HepG2 (cell line): Measurements from ENCODE around the gene EMC10. TPM values are rescaled to one million over a fixed set of nuclear protein-coding genes. Genes with fewer than 3 reads are reported as not detected.

ENCODE experiments used
- ATM ChIP-seq: fragments of 450-650 bp; IDR thresholded peaks from 2 replicates; pipeline ENCODE4 v1.7.1; 2017; ENCODE audit warnings: mild to moderate bottlenecking, borderline replicate concordance
- GATA4 ChIP-seq: sonication (generic); IDR thresholded peaks from 2 replicates; pipeline ENCODE4 v1.6.1; 2016; ENCODE audit warnings: antibody characterized with exemption, low read depth, borderline replicate concordance
- LCORL ChIP-seq, 2 experiments: fragments of 450-650 bp in 1 of 2; sonication (generic) in 1 of 2; formaldehyde crosslinking in 1 of 2; IDR thresholded peaks; 2 replicates each; pipeline versions ENCODE4 v1.5.0 to v1.6.1; 2017 to 2020; ENCODE audit warnings: antibody characterized with exemption in 1 of 2, missing genetic modification reagents in 1 of 2
- MAFG ChIP-seq: sonication (generic); formaldehyde crosslinking; IDR thresholded peaks from 2 replicates; pipeline ENCODE4 v1.5.1; 2020; ENCODE audit warnings: mild to moderate bottlenecking, missing genetic modification reagents
- NCOA2 ChIP-seq: sonication (generic); formaldehyde crosslinking; IDR thresholded peaks from 2 replicates; pipeline ENCODE4 v1.8.0; 2022; ENCODE audit warnings: inconsistent platforms
- NFKB2 ChIP-seq: sonication (generic); formaldehyde crosslinking; IDR thresholded peaks from 2 replicates; pipeline ENCODE4 v1.4.0; 2020; ENCODE audit warnings: missing genetic modification reagents, borderline replicate concordance
- RFX1 ChIP-seq: fragments of 450-650 bp; IDR thresholded peaks from 2 replicates; pipeline ENCODE4 v1.6.1; 2017
- ZNF451 ChIP-seq: sonication (generic); formaldehyde crosslinking; IDR thresholded peaks from 2 replicates; pipeline ENCODE4 v1.5.0; 2020; ENCODE audit warnings: mild to moderate bottlenecking, missing genetic modification reagents
- ZNF772 ChIP-seq: sonication (generic); formaldehyde crosslinking; IDR thresholded peaks from 2 replicates; pipeline ENCODE4 v1.5.0; 2020; ENCODE audit warnings: mild to moderate bottlenecking, missing genetic modification reagents
- polyA plus RNA-seq, 8 experiments: library from polyadenylated mRNA; depleted of rRNA in 3 of 8; stranded (reverse) in 7 of 8; unstranded in 1 of 8; fragments of >200 nt; fragmentation: Illumina TruSeq in 4 of 8; extraction: Trizol in 4 of 8; gene quantifications; 2 replicates each; pipeline versions ENCODE4 v1.2.1 to v1.2.3, GENCODE V29; 2011 to 2016; ENCODE audit warnings: low read depth in 4 of 8, missing spikeins in 1 of 8, mixed read lengths in 1 of 8; ENCODE audit not compliant: insufficient read depth in 1 of 8
- total RNA-seq, 5 experiments: library from RNA; depleted of rRNA; stranded (reverse); fragments of >200 nt; fragmentation: Illumina TruSeq; extraction: Trizol; gene quantifications; 2 replicates each; pipeline ENCODE4 v1.2.3, GENCODE V29; 2016; ENCODE audit warnings: low read depth in 1 of 5
- TF ChIP-seq, protein P1 (sequence below): sonication (generic); formaldehyde crosslinking; IDR thresholded peaks from 2 replicates; pipeline ENCODE4 v1.4.0; 2020; ENCODE audit warnings: mild to moderate bottlenecking, missing genetic modification reagents
- TF ChIP-seq, protein P2 (sequence below), 2 experiments: sonication (generic) in 1 of 2; formaldehyde crosslinking in 1 of 2; IDR thresholded peaks; 2 replicates each; pipeline versions ENCODE4 v1.6.1 to v1.9.0; 2014 to 2022; ENCODE audit warnings: antibody characterized with exemption in 1 of 2, borderline replicate concordance in 1 of 2, inconsistent platforms in 1 of 2, low read depth in 1 of 2, missing genetic modification reagents in 1 of 2
- TF ChIP-seq, protein P3 (sequence below): sonication (generic); formaldehyde crosslinking; IDR thresholded peaks from 2 replicates; pipeline ENCODE4 v1.5.1; 2020; ENCODE audit warnings: mild to moderate bottlenecking, missing genetic modification reagents, moderate library complexity
- TF ChIP-seq, protein P4 (sequence below): sonication (generic); formaldehyde crosslinking; IDR thresholded peaks from 2 replicates; pipeline ENCODE4 v1.5.0; 2020; ENCODE audit warnings: missing genetic modification reagents, mild to moderate bottlenecking, borderline replicate concordance
- TF ChIP-seq, protein P5 (sequence below), 2 experiments: IDR thresholded peaks; 2 replicates each; pipeline ENCODE4 v1.6.1; 2011 to 2012; ENCODE audit warnings: low read length in 2 of 2, borderline replicate concordance in 1 of 2, low read depth in 1 of 2, mild to moderate bottlenecking in 1 of 2, moderate library complexity in 1 of 2

EMC10 gene
- total and polyA plus RNA-seq, 2 of the 13 experiments (the other 11 are each of a cell fraction or from before 2014, with no cell fraction given): not detected

DNA sequence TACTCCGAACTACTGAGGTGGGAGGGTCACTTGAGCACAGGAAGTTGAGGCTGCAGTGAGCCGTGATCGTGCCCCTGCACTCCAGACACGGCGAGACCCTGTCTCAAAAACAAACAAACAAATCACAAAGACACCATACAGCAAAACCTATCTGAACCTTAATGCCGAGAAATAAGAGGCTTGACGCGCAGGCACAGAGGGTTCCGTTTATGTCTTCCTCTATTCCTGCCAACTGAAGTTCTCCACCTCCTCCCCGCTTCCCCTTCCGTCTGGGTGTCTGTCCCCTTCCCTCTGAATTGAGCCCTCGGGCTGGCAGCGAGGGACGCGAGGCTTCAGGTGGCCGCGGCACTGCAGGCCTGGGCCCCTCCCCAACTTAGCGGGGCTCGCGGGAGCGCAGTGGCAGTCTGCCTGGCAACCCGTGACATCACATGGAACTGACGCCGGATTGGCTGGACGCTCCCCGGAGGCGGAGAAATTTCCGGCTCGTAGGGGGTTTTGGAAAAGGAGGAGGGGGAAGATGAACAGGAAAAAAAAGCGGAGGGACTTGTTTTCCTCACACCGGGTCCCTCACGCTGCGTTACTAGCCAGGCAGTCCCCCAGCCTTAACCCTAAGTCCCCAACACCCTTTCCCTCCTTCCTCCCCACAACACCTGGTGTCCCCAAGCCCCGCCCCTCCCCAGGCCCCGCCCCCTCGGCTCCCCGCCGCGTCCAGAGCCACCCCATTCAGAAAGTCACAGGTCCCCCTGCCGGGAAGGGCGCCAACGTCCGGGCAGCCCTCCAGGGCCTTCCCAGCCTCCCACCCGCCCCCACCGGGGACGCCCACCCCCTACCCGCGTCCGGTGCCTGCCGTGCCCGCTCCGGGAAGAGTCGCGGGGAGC lies 44.7 kb upstream of the EMC10 start (continued):
- TF ChIP-seq, protein P1, sequence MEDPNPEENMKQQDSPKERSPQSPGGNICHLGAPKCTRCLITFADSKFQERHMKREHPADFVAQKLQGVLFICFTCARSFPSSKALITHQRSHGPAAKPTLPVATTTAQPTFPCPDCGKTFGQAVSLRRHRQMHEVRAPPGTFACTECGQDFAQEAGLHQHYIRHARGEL (CRISPR knock-in tag): no peak
- TF ChIP-seq, protein P2, sequence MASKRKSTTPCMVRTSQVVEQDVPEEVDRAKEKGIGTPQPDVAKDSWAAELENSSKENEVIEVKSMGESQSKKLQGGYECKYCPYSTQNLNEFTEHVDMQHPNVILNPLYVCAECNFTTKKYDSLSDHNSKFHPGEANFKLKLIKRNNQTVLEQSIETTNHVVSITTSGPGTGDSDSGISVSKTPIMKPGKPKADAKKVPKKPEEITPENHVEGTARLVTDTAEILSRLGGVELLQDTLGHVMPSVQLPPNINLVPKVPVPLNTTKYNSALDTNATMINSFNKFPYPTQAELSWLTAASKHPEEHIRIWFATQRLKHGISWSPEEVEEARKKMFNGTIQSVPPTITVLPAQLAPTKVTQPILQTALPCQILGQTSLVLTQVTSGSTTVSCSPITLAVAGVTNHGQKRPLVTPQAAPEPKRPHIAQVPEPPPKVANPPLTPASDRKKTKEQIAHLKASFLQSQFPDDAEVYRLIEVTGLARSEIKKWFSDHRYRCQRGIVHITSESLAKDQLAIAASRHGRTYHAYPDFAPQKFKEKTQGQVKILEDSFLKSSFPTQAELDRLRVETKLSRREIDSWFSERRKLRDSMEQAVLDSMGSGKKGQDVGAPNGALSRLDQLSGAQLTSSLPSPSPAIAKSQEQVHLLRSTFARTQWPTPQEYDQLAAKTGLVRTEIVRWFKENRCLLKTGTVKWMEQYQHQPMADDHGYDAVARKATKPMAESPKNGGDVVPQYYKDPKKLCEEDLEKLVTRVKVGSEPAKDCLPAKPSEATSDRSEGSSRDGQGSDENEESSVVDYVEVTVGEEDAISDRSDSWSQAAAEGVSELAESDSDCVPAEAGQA (IDR thresholded peaks at IDR 0.05; ENCODE audit: low read depth): no peak
- TF ChIP-seq, protein P2 (CRISPR knock-in tag; IDR thresholded peaks at IDR 0.05; ENCODE audit: borderline replicate concordance): no peak
- TF ChIP-seq, protein P3, sequence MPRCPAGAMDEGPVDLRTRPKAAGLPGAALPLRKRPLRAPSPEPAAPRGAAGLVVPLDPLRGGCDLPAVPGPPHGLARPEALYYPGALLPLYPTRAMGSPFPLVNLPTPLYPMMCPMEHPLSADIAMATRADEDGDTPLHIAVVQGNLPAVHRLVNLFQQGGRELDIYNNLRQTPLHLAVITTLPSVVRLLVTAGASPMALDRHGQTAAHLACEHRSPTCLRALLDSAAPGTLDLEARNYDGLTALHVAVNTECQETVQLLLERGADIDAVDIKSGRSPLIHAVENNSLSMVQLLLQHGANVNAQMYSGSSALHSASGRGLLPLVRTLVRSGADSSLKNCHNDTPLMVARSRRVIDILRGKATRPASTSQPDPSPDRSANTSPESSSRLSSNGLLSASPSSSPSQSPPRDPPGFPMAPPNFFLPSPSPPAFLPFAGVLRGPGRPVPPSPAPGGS (CRISPR knock-in tag): no peak
- TF ChIP-seq ATM: no peak
- TF ChIP-seq GATA4: no peak
- TF ChIP-seq, protein P4, sequence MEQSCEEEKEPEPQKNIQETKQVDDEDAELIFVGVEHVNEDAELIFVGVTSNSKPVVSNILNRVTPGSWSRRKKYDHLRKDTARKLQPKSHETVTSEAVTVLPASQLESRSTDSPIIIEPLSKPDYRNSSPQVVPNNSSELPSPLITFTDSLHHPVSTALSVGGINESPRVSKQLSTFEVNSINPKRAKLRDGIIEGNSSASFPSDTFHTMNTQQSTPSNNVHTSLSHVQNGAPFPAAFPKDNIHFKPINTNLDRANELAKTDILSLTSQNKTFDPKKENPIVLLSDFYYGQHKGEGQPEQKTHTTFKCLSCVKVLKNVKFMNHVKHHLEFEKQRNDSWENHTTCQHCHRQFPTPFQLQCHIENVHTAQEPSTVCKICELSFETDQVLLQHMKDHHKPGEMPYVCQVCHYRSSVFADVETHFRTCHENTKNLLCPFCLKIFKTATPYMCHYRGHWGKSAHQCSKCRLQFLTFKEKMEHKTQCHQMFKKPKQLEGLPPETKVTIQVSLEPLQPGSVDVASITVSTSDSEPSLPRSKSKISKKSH (CRISPR knock-in tag): 0 out of 2 replicates have a peak, but pooled peaks have one; percentile 39
- TF ChIP-seq RFX1: no peak
- 0 out of 2 replicates have a peak, but pooled peaks have one; percentile 51 for TF ChIP-seq ZNF772 (CRISPR knock-in tag)
- TF ChIP-seq NFKB2 (CRISPR knock-in tag): no peak; the same call in 1 of the 2 replicates
- TF ChIP-seq MAFG: no peak
- TF ChIP-seq LCORL (IDR thresholded peaks at IDR 0.05): no peak
- peak; percentile 54 for TF ChIP-seq LCORL (CRISPR knock-in tag; IDR thresholded peaks at IDR 0.05)
- no peak for TF ChIP-seq NCOA2
- TF ChIP-seq ZNF451 (CRISPR knock-in tag): no peak
- TF ChIP-seq, protein P5, sequence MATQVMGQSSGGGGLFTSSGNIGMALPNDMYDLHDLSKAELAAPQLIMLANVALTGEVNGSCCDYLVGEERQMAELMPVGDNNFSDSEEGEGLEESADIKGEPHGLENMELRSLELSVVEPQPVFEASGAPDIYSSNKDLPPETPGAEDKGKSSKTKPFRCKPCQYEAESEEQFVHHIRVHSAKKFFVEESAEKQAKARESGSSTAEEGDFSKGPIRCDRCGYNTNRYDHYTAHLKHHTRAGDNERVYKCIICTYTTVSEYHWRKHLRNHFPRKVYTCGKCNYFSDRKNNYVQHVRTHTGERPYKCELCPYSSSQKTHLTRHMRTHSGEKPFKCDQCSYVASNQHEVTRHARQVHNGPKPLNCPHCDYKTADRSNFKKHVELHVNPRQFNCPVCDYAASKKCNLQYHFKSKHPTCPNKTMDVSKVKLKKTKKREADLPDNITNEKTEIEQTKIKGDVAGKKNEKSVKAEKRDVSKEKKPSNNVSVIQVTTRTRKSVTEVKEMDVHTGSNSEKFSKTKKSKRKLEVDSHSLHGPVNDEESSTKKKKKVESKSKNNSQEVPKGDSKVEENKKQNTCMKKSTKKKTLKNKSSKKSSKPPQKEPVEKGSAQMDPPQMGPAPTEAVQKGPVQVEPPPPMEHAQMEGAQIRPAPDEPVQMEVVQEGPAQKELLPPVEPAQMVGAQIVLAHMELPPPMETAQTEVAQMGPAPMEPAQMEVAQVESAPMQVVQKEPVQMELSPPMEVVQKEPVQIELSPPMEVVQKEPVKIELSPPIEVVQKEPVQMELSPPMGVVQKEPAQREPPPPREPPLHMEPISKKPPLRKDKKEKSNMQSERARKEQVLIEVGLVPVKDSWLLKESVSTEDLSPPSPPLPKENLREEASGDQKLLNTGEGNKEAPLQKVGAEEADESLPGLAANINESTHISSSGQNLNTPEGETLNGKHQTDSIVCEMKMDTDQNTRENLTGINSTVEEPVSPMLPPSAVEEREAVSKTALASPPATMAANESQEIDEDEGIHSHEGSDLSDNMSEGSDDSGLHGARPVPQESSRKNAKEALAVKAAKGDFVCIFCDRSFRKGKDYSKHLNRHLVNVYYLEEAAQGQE (IDR thresholded peaks at IDR 0.05; ENCODE audit: borderline replicate concordance in 1 of 2, low read depth in 1 of 2, low read length in 2 of 2): no peak
